Measurements from ENCODE around the gene PEX1. TPM values are rescaled to one million over a fixed set of nuclear protein-coding genes. Genes with fewer than 3 reads are reported as not detected.

PEX1 gene
- total and polyA plus RNA-seq, 9 of the 15 experiments (the other 6 are each of a cell fraction or from before 2014, with no cell fraction given) = 9.4 to 32.2 (median 19.9) TPM

- TF ChIP-seq KAT7 (CRISPR knock-in tag; IDR thresholded peaks at IDR 0.05; ENCODE audit: borderline replicate concordance) (peak; percentile 54; the same call in 1 of the 2 replicates), SNIP1 (IDR thresholded peaks at IDR 0.05; ENCODE audit: low read depth) (peak; percentile 86), POLR3A (IDR thresholded peaks at IDR 0.05; ENCODE audit: borderline replicate concordance, extremely low read depth, insufficient read depth, insufficient read length) (no peak), FOXJ2 (tag; IDR thresholded peaks at IDR 0.05) (no peak; the same call in 1 of the 2 replicates), U2AF2 (optimal IDR thresholded peaks at IDR 0.05; ENCODE audit: low read depth, low read length) (no peak), CEBPZ (IDR thresholded peaks at IDR 0.05; ENCODE audit: borderline replicate concordance, low read depth, low read length) (peak; percentile 75), THRB (CRISPR knock-in tag; conservative IDR thresholded peaks at IDR 0.05) (no peak), CBFA2T3 (IDR thresholded peaks at IDR 0.05) (no peak), NR2C1 (IDR thresholded peaks at IDR 0.05) (peak; percentile 74; the same call in 1 of the 2 replicates), NR2C1 (tag; IDR thresholded peaks at IDR 0.05) (peak; percentile 69), SLC30A9 (CRISPR knock-in tag; IDR thresholded peaks at IDR 0.05) (no peak), RFX1 (IDR thresholded peaks at IDR 0.05) (no peak), BRD4 (IDR thresholded peaks at IDR 0.05) (no peak), EP400 (IDR thresholded peaks at IDR 0.05) (peak; percentile 92), DEAF1 (CRISPR knock-in tag; IDR thresholded peaks at IDR 0.05) (no peak), NR1H2 (CRISPR knock-in tag; IDR thresholded peaks at IDR 0.05) (0 out of 2 replicates have a peak, but pooled peaks have one; percentile 80), ZNF740 (CRISPR knock-in tag; IDR thresholded peaks at IDR 0.05) (no peak), ZNF740 (tag; IDR thresholded peaks at IDR 0.05) (no peak), IFI16 (CRISPR knock-in tag; IDR thresholded peaks at IDR 0.05) (no peak), SAFB (IDR thresholded peaks at IDR 0.05; ENCODE audit: borderline replicate concordance, low read depth, low read length) (peak; percentile 8; the same call in 1 of the 2 replicates)
Observed at GRCh38 chr7:92528188-92528957, at the start of gene PEX1, which contains the start of gene RBM48 (continued).

Measured in K562 (cell line).